GM19467 (cell line): Measurements from ENCODE around the gene IGF2BP2.

Experiments used
- ATAC-seq: cut with Tn5 transposase; IDR thresholded peaks from one replicate; pipeline ENCODE4 v1.9.1; 2021; ENCODE audit warnings: mild to moderate bottlenecking, moderate library complexity; ENCODE audit not compliant: unreplicated experiment

The IGF2BP2 gene

GRCh38 chr3:185737740-185738680 lies 86.8 kb downstream of the IGF2BP2 start:
- no peak for ATAC-seq

GRCh38 chr3:185737020-185737419 lies 87.8 kb downstream of the IGF2BP2 start:
- ATAC-seq: no peak

- ATAC-seq: no peak
These were observed 90.1 kb downstream of the IGF2BP2 start for GRCh38 chr3:185734725-185735096.

DNA sequence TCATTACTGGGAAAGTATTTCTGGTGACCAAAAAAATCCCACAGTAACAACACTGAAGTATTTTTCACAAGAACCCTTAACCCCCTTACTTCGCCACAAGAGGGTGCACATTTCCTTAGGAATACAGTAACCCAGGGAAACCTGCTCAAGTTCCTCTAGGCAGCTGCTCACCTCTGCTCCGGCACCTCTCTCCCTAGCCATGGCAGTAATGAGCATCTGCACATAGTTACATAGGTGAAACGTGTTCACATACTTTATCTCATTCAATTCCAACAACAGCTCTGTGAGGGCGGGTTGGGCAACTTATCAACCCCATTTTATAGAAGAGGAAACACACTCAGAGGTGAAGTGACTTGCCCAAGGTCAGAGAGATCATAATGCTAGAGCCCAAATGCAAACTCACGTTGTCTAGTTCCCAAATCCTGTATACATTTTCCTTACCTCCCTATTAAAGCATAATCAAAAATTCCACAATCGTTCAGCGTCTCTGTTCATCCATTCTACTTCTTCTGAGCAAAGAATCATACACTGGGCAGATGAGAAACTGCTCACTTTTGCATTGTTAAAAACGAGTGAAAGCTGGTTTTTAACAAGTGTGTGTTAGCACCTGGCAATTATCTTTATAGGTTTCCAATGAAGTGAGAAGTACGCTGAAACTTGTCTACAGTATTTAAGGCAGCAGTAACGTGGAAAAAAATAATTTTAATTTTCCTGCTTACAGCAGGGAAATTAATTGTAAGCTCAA lies 90.7 kb downstream of the IGF2BP2 start:
- ATAC-seq: no peak

- ATAC-seq: no peak
These were observed 92.1 kb downstream of the IGF2BP2 start for GRCh38 chr3:185732782-185733181.

- no peak for ATAC-seq
These were observed 94.3 kb downstream of the IGF2BP2 start for GRCh38 chr3:185730550-185730949.

DNA sequence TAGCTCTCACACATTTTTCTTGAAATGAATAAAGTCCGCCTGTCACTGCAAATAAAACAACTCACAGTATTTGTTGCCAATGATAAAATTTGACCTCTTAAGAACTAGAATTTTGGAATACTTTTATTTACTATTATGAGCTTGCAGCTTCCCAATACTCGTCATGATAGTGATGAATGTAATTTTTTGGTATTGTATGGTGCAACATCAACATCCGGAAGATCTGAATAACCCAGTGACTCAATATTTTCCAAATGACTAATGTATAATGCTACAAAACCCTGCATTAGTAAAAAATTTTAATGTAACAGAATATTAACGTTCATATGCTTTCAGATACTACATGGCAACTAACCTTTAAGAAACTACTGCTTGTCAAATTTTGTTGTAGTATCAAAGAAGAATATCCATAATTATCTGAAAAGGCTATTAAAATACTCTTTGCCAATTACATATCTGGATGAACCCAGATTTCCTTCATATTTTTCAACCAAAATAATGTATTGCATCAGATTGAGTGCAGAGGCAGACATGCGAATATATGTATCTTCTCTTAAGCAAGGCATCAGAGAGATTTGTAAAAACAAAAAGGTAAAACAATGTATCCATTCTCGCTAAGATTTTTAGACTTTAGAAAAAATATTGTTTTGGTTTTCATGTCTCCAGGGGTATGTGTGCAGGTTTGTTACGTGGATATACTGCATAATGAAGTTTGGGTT lies 95.3 kb downstream of the IGF2BP2 start:
- no peak for ATAC-seq

DNA sequence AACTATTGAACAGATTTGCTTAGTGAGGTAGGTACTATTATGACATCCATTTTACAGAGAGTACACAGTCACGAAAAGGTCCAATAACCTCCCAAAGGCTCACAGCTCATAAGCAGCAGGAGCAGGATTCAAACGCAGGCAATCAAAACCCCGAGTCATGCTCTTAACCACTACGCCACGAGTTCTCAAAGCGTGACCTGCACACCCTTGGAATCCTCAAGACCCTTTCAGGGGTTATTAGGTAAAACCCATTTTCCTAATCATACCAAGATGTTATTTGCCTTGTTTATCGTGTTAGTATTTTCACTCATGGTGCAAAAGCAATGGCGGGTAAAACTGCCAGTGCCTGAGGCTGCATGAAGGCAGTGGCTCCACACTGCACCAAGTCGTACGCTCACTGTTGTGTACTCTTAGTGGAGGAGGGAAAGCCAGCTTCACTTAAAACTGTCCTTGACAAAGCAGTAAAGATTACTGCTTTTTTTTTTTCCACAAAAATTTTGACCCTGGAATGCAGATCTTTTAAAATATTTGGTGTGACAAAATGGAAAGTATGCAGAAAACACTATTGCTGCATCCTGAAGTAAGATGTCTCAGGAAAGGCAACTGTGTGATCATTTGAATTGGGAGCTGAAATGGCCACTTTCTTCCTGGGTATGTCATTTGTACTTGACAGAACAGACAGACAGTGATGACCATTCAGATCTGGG lies 96.1 kb downstream of the IGF2BP2 start:
- no peak for ATAC-seq

DNA sequence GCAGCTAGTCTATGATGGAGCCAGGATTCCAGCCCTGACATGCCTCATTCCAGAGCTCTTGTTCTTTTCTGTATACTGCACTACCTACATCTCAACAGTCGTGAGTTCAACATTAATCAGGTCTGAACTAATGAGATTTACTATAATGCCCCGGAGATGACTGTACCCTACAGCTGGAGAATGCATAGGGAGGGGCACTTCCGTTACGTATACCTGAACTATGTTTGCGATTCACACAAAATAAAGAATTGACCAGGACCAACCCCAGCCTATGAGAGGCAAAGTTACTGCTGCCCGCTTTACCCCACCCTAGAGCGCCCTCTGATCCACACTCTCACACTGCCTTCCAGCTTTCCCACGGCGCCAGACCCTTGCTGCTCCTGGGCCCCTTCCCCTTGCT lies 97.0 kb downstream of the IGF2BP2 start:
- no peak for ATAC-seq

GRCh38 chr3:185726254-185726967 lies 98.4 kb downstream of the IGF2BP2 start:
- ATAC-seq: no peak

DNA sequence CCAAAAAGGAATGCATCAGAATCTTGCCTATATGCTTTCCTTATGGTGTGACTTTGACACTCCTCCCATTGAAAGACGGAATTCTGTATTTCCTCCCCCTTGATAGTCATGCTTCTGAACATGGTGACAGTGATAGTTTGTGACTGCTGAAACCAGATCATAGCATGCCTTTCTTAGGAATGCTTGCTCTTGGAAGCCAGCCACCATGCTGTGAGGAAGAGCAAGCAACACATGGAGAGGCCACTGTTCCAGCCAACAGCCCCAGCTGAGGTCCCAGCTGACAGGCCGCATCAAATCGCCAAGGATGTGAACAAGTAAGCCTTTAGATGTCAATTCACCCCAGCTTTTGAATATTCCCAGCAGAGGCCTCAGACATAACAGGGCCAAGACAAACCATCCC lies 100.1 kb downstream of the IGF2BP2 start:
- ATAC-seq: no peak

- ATAC-seq: no peak
These were observed 100.6 kb downstream of the IGF2BP2 start for GRCh38 chr3:185724251-185724650.

DNA sequence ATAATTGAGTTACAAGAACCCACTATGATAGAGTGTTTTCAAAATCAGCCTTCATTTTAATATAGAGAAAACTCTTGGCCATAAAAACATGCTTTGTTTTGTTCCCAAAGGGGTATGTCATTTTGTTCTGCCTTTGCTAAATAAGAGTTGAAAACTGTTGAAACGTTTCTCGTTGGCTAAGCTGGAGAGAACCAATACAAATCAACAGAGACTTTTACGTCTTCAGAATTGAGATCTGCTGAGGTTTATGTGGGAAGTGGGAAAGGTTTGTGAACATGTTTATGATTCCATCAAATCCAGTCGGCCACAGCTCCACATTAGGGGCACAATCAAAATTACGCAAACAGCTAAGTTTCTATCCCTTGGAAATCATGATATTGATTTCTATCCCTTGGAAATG lies 102.0 kb downstream of the IGF2BP2 start:
- no peak for ATAC-seq

DNA sequence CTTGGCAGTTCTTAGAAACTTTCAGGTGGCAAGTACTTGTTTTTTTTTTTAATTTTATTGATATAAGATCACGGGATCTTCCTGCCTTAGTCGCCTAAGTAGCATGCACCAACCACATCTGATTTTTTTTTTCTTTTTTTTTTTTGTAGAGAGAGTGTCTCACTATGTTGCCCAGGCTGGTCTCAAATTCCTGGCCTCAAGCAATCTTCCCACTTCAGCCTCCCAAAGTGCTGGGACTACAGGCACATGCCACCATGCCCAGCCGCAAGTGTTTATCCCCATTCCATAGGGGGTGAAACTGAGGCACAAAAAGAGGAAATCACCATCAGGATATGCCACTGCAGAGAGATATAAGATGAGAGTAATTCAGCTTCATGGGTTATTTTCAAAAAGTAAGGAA lies 102.9 kb downstream of the IGF2BP2 start:
- no peak for ATAC-seq

DNA sequence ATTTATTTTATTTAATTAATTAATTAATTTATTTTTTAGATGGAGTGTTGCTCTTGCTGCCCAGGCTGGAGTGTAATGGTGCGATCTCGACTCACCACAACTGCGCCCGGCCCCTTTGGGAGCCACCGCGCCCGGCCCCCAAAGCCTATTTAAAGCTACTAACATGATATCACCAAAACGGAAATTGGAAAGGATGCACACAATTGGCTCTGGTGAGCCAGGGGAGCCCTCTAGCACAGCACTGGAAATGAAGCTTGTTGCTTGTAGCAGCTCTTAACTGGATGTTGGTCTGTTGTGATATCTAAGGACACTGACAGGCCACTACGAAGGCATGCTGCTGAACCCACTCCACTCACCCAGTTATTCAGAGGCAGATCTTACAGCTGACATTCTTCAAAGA lies 104.5 kb downstream of the IGF2BP2 start:
- no peak for ATAC-seq

GRCh38 chr3:185718736-185719593 lies 105.9 kb downstream of the IGF2BP2 start:
- no peak for ATAC-seq

- no peak for ATAC-seq
These were observed 107.0 kb downstream of the IGF2BP2 start for GRCh38 chr3:185717627-185718402.

- no peak for ATAC-seq
These were observed 107.7 kb downstream of the IGF2BP2 start for GRCh38 chr3:185717121-185717520.
